Muscle of leg (tissue), 11 donors: ENCODE data around the gene SKI. TPM values are rescaled to one million over a fixed set of nuclear protein-coding genes. Genes with fewer than 3 reads are reported as not detected.
"Not testable (repeated sequence)": the region's sequence is repeated elsewhere in the genome, so short reads cannot be mapped to it uniquely, and the experiment has no call there.

Experiments used
- DNase-seq: peaks from one replicate; pipeline ENCODE4 v3.0.0; 2013
- H3K27ac ChIP-seq: one replicate; pipeline ENCODE4 v1.5.1; 2013; ENCODE audit warnings: mild to moderate bottlenecking, low read length, control low read depth
- H3K27me3 ChIP-seq: one replicate; pipeline ENCODE4 v1.6.1; 2013; ENCODE audit warnings: low read length; ENCODE audit not compliant: control insufficient read depth, insufficient read depth
- H3K36me3 ChIP-seq: one replicate; pipeline ENCODE4 v1.6.1; 2013; ENCODE audit warnings: low read length; ENCODE audit not compliant: control insufficient read depth, insufficient read depth
- H3K4me1 ChIP-seq: one replicate; pipeline ENCODE4 v1.6.1; 2013; ENCODE audit warnings: low read length; ENCODE audit not compliant: control insufficient read depth, insufficient read depth
- H3K4me3 ChIP-seq: one replicate; pipeline ENCODE4 v1.5.1; 2013; ENCODE audit warnings: low read length, control low read depth
- H3K9me3 ChIP-seq: replicated peaks from 2 replicates; pipeline ENCODE4 v1.6.1; 2013; ENCODE audit warnings: low read depth, low read length; ENCODE audit not compliant: control insufficient read depth
- WGBS: methylation state at CpG from one replicate; pipeline ENCODE4 v1.1.5; 2013; ENCODE audit warnings: missing lambda C conversion rate; ENCODE audit not compliant: insufficient coverage; 5-methylcytosine and 5-hydroxymethylcytosine counted together
- polyA plus RNA-seq, 8 donors: library from polyadenylated mRNA; unstranded; fragments of 120-200 nt; gene quantifications; one replicate each; pipeline versions ENCODE4 v1.2.1 to v1.2.3, GENCODE V29; 2013; ENCODE audit warnings: inconsistent platforms in 1 of 8, low replicate concordance in 1 of 8; ENCODE audit not compliant: insufficient read length in 8 of 8, insufficient read depth in 1 of 8
- total RNA-seq: library from RNA; stranded (reverse); fragments of 120-200 nt; gene quantifications from one replicate; pipeline ENCODE4 v1.2.4, GENCODE V29; 2013

The SKI gene
- total and polyA plus RNA-seq, 9 donors, result 16.8 to 83.2 (median 65.5) TPM

GRCh38 chr1:2260917-2261316, 32.8 kb downstream of the SKI start:
- H3K27ac ChIP-seq, result no peak overlapping the region
- WGBS, result no CpG with 5 or more reads among the region's 4 CpGs
- DNase-seq, result no peak
- H3K4me1 ChIP-seq, result peaks cover 33% of the 10 kb centered on the region
- no peaks in the 10 kb centered on the region for H3K27me3 ChIP-seq
- H3K36me3 ChIP-seq, result no peaks in the 10 kb centered on the region
- no peaks in the 10 kb centered on the region for H3K9me3 ChIP-seq
- H3K4me3 ChIP-seq, result no peak overlapping the region

GRCh38 chr1:2261476-2262395, 33.6 kb downstream of the SKI start:
- DNase-seq, H3K36me3 ChIP-seq, H3K27me3 ChIP-seq, H3K9me3 ChIP-seq, H3K4me3 ChIP-seq, H3K27ac ChIP-seq: not testable (repeated sequence)
- peaks cover 33% of the 10 kb centered on the region for H3K4me1 ChIP-seq
- 89% methylated on average over 17 of the region's 25 CpGs for WGBS

DNA sequence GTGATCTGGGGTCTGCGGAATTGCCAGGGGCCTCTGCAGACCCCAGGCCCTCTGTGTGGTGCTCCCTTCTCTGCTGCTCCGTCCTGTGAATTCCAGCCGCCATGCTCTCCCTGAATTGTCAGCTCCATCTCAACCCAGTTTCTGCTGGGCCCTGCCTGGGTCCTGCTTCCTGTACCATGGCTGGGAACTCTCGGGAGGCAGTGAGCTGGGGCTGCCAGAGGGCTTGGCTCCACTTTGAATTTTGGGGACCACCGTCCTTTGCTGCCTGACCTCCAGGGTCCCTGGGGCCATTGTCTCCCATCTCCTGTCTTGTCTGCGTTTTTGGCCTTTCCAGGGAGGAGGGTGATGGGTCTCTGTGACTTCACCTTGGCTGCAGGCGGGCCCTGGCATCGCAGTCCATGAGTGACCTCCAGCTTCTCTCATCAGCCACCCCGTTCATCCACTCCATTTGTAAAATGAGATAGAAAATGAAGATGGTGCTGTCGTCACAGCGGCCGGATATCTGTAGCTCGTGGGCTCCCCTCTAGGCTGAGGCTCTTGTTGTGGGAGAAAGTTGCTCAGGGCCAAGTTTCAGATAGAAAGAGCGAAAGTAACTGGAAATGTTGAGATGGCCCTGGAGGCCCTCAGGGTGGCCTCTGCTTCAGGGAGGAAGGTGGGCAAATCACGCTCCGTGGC, 38.3 kb downstream of the SKI start:
- H3K9me3 ChIP-seq, result no peaks in the 10 kb centered on the region
- H3K36me3 ChIP-seq, result no peaks in the 10 kb centered on the region
- H3K27me3 ChIP-seq, result no peaks in the 10 kb centered on the region
- 45% methylated on average over 11 of the region's 16 CpGs for WGBS
- peak; percentile 82 for DNase-seq
- H3K27ac ChIP-seq, result peak overlapping the region; percentile 72
- H3K4me1 ChIP-seq, result peaks cover 51% of the 10 kb centered on the region
- no peak overlapping the region for H3K4me3 ChIP-seq

DNA sequence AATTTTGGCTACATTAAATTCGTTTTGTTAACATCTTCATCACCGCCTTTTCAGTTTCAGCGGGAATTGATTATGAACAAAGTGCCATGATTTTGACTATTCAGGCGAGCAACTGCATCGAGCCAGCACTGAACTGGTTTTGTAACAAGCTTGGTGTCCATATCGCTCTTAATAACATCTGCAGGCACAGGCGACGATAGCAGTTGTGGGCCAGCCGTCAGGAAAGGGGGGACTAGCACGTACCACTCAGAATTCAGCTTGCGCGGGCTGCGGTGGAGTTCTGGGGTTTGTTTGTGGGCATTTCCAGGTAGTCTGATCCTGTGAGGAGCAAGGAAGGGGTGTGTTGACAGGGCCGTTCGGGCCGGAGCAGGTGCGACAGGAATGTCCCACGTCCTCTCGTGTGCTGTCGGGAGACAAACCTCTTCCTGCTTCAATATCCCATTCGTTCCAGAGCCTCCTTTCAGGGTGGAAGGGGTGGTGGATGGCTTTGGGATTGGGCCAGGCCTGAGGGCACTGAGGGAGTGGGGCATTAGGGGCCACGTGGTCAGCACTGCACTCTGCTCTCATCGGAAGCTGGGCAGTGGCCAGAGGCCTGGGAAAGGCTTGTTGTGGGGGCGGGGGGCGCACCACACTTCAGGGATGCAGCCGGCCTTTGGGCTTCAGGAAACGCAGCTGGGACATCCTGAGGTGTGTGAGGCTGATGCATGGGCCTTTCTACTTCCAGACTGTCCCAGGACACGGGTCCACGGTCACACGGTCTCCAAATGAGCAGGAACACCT, 39.1 kb downstream of the SKI start:
- no peak overlapping the region for H3K4me3 ChIP-seq
- peak; percentile 29 for DNase-seq
- no peaks in the 10 kb centered on the region for H3K36me3 ChIP-seq
- no peaks in the 10 kb centered on the region for H3K27me3 ChIP-seq
- peaks cover 59% of the 10 kb centered on the region for H3K4me1 ChIP-seq
- peak overlapping the region; percentile 72 for H3K27ac ChIP-seq
- H3K9me3 ChIP-seq, result no peaks in the 10 kb centered on the region
- 30% methylated on average over 23 of the region's 30 CpGs for WGBS

DNA sequence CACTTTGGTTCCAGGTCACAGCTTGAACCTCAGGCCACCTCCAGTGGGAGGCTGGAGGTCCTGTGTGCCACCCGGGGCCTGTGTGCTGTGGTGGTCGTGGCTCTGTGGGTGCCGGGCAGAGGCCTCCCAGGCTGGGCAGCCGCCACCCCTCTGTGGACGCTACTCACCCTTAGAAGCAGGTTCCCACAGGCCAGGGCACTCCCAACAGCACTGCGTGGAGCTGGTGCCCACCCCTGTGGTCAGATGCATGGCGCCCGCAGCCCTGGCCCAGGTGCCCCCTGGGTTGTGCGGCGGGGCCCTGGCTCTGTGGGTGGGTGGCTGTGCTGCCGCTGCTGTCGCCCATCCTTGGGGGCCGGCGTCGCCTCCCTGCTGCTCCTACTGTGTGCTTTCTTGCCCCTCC, 39.7 kb downstream of the SKI start:
- H3K27ac ChIP-seq, result no peak overlapping the region
- peaks cover 66% of the 10 kb centered on the region for H3K4me1 ChIP-seq
- no peaks in the 10 kb centered on the region for H3K36me3 ChIP-seq
- no peaks in the 10 kb centered on the region for H3K27me3 ChIP-seq
- no peaks in the 10 kb centered on the region for H3K9me3 ChIP-seq
- H3K4me3 ChIP-seq, result no peak overlapping the region
- WGBS, result 93% methylated on average over 15 of the region's 15 CpGs
- DNase-seq, result no peak

DNA sequence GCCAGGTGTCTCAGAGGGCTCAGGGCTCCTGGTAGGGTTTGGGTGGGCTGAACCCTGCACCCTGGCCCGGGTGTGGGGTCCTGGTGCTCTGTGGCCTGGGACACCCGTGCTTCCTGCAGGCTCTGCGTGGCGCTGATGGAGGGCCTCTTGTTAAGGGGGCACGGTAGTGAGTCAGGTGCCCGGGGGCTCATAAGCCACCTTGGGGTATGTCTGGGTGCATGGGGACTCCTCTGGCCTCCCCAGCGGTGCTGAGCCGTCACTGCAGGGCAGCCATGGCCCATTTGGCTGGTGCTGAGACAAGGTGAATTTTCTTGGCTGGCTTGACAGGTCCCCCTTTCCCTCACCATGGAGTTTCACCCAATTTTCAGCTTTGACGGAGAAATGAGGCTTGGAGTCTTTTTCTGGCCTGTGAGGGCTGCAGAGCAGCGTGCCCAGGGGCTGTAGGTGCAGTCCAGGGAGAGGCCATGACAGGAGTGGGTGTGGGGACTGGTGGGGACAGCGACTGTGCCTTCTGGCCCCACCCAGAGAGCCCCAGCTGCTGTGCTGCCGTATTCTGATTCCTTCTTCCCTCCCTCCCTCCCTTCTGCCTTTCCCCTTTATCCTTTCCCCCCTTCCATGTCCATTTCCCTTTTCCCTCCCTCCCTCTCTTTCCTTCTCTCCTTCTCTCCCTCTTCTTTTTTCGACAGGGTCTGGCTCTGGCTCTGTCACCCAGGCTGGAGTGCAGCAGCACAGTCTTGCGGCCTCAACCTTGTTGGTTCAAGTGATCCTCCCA, 40.4 kb downstream of the SKI start:
- 58% methylated on average over 8 of the region's 14 CpGs for WGBS
- Histone ChIP-seq H3K4me1 (peaks cover 72% of the 10 kb centered on the region), H3K9me3 (no peaks in the 10 kb centered on the region), H3K36me3 (peaks cover under 1% of the 10 kb centered on the region), H3K27ac (no peak overlapping the region), H3K27me3 (no peaks in the 10 kb centered on the region), H3K4me3 (no peak overlapping the region)
- peak; percentile 14 for DNase-seq

DNA sequence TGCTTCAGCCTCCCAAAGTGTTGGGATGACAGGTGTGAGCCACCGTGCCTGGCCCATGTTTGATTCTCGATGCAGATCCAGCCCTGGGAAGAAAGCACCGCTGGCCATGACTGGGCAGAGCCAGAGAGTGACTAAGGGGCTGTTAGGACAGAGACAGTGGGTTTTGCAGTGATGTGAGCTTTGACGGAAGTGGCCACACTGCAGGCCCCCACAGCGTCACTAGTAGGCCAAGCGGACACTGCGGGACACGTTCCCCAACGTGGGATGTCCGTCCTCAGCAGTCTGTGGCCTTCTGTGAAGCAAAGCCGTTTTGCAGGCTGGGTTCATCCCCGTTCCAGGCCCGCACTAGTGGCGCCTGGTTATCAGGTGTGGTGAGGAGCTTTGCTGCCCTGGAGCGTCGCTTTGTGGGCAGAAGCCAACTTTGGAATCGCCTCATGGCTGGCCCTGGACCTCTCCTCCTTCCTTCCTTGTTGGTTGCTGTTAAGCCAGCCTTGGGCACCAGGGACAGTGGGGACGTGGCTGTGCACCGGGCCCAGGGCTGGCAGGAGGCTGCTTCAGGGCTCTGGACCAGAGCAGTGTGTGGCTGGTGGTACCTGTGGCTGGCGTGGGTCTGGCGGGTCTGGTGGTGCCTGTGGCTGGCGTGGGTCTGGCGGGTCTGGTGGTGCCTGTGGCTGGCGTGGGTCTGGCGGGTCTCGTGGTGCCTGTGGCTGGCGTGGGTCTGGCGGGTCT, 41.2 kb downstream of the SKI start:
- 71% methylated on average over 18 of the region's 28 CpGs for WGBS
- peaks cover 80% of the 10 kb centered on the region for H3K4me1 ChIP-seq
- no peaks in the 10 kb centered on the region for H3K27me3 ChIP-seq
- no peak overlapping the region for H3K4me3 ChIP-seq
- peaks cover 3% of the 10 kb centered on the region for H3K36me3 ChIP-seq
- H3K27ac ChIP-seq, result no peak overlapping the region
- no peaks in the 10 kb centered on the region for H3K9me3 ChIP-seq
- no peak for DNase-seq

DNA sequence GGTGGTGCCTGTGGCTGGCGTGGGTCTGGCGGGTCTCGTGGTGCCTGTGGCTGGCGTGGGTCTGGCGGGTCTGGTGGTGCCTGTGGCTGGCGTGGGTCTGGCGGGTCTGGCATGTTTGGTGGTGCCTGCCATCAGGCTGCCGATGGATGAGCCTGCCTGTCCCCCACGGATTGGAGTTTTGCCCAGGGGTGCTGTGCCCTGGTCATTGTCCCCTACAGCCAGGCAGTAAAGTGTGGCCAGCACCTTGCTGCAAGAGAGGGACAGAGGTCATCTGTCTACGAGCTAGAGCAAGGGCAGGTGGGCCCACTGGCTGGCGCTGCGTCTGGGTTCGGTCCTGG, 41.8 kb downstream of the SKI start:
- 76% methylated on average over 8 of the region's 13 CpGs for WGBS
- H3K36me3 ChIP-seq, result peaks cover 3% of the 10 kb centered on the region
- DNase-seq, result no peak
- H3K27me3 ChIP-seq, result no peaks in the 10 kb centered on the region
- H3K4me3 ChIP-seq, result no peak overlapping the region
- H3K4me1 ChIP-seq, result peaks cover 86% of the 10 kb centered on the region
- no peaks in the 10 kb centered on the region for H3K9me3 ChIP-seq
- H3K27ac ChIP-seq, result no peak overlapping the region
